Thyroid gland (tissue), 4 donors: ENCODE data around the gene CCDC38. TPM values are rescaled to one million over a fixed set of nuclear protein-coding genes. Genes with fewer than 3 reads are reported as not detected.

Source experiments
- DNase-seq, 2 donors: peaks; one replicate each; pipeline ENCODE4 v3.0.0-alpha.2; 2019
- H3K27ac ChIP-seq, 3 donors: fragments of 200-600 bp; sonication (generic); 1 replicate in 2 of 3; 2 replicates in 1 of 3; pipeline ENCODE4 v1.5.1; 2016 to 2019; ENCODE audit warnings: mild to moderate bottlenecking in 1 of 3, moderate library complexity in 1 of 3
- H3K27me3 ChIP-seq: fragments of 200-600 bp; sonication (generic); one replicate; pipeline ENCODE4 v1.5.1; 2019
- H3K36me3 ChIP-seq, 2 donors: fragments of 200-600 bp; sonication (generic); one replicate each; pipeline ENCODE4 v1.5.1; 2016 to 2019
- H3K4me1 ChIP-seq, 2 donors: fragments of 200-600 bp; sonication (generic); one replicate each; pipeline ENCODE4 v1.5.1; 2017 to 2019
- H3K4me3 ChIP-seq, 3 donors: fragments of 200-600 bp; sonication (generic); replicated peaks in 1 of 3; 1 replicate in 2 of 3; 2 replicates in 1 of 3; pipeline ENCODE4 v1.5.1; 2016; ENCODE audit warnings: mild to moderate bottlenecking in 1 of 3
- H3K9me3 ChIP-seq: fragments of 200-600 bp; sonication (generic); one replicate; pipeline ENCODE4 v1.5.1; 2017
- CTCF ChIP-seq, 6 experiments: fragments of 200-600 bp in 3 of 6; fragments of 450-650 bp in 3 of 6; sonication (generic) in 3 of 6; IDR thresholded peaks; one replicate each; pipeline ENCODE4 v1.5.1; 2016 to 2019; ENCODE audit warnings: antibody characterized with exemption in 6 of 6, mild to moderate bottlenecking in 2 of 6, inconsistent platforms in 1 of 6, moderate library complexity in 1 of 6
- POLR2A ChIP-seq, 2 donors: fragments of 450-650 bp; IDR thresholded peaks; one replicate each; pipeline ENCODE4 v1.6.1; 2017; ENCODE audit warnings: antibody characterized with exemption in 2 of 2, mild to moderate bottlenecking in 2 of 2, moderate library complexity in 1 of 2
- WGBS, 2 donors: methylation state at CpG; one replicate each; pipeline ENCODE4 v1.1.5; 2017; 5-methylcytosine and 5-hydroxymethylcytosine counted together
- intact Hi-C: fragments of 100-400 bp; cut with DNase I; formaldehyde crosslinking; loops from one replicate; pipeline ENCODE4 v1.15.1; 2023
- total RNA-seq, 4 donors: library from RNA; depleted of rRNA; stranded (reverse); fragments of >200 nt; gene quantifications; one replicate each; pipeline ENCODE4 v1.2.3, GENCODE V29; 2016

Gene CCDC38
- total RNA-seq, 4 donors from 2014 or later: 0.67 TPM; not detected in 3

- peak overlapping the region in 1 of 3 donors; percentile 7 for H3K27ac ChIP-seq
- no peak for DNase-seq
- 0% methylated on average over 1 of the region's 1 CpG for WGBS, 2 donors
- H3K4me3 ChIP-seq: no peak overlapping the region
- H3K36me3 ChIP-seq: no peaks in the 10 kb centered on the region
- no peaks in the 10 kb centered on the region for H3K27me3 ChIP-seq
- peaks cover 8% of the 10 kb centered on the region in 2 donors for H3K4me1 ChIP-seq
- no peaks in the 10 kb centered on the region for H3K9me3 ChIP-seq
- TF ChIP-seq POLR2A (IDR thresholded peaks at IDR 0.05): no peak
- peak in 1 of 6 experiments; percentile 20 for TF ChIP-seq CTCF (IDR thresholded peaks at IDR 0.05)
- intact Hi-C loops: no loop called here
Measured at GRCh38 chr12:95836630-95837239, 105.7 kb downstream of the CCDC38 start.

GRCh38 chr12:95836185-95836609 is 106.2 kb downstream of the CCDC38 start:
- Histone ChIP-seq H3K4me1 (peaks cover 8% of the 10 kb centered on the region in 2 donors), H3K27ac (peak overlapping the region in 1 of 3 donors; percentile 7), H3K4me3 (no peak overlapping the region), H3K36me3 (no peaks in the 10 kb centered on the region), H3K27me3 (no peaks in the 10 kb centered on the region), H3K9me3 (no peaks in the 10 kb centered on the region)
- intact Hi-C loops: no loop called here
- TF ChIP-seq CTCF (IDR thresholded peaks at IDR 0.05) (no peak), POLR2A (IDR thresholded peaks at IDR 0.05) (no peak)
- DNase-seq: no peak
- WGBS, 2 donors: 24 to 32% methylated on average over 3 of the region's 3 CpGs

GRCh38 chr12:95834572-95834971 is 107.8 kb downstream of the CCDC38 start:
- DNase-seq: no peak
- Histone ChIP-seq H3K4me3 (no peak overlapping the region), H3K4me1 (peaks cover 8% of the 10 kb centered on the region in 2 donors), H3K9me3 (no peaks in the 10 kb centered on the region), H3K27me3 (no peaks in the 10 kb centered on the region), H3K36me3 (no peaks in the 10 kb centered on the region), H3K27ac (no peak overlapping the region)
- TF ChIP-seq CTCF (IDR thresholded peaks at IDR 0.05) (no peak), POLR2A (IDR thresholded peaks at IDR 0.05) (no peak)
- WGBS, 2 donors: 72 to 89% methylated on average over 1 of the region's 1 CpG
- intact Hi-C loops: no loop called here

GRCh38 chr12:95830335-95831089 is 111.9 kb downstream of the CCDC38 start:
- no peak for DNase-seq
- Histone ChIP-seq H3K9me3 (no peaks in the 10 kb centered on the region), H3K4me1 (peaks cover 6 to 7% of the 10 kb centered on the region in 2 donors), H3K27me3 (no peaks in the 10 kb centered on the region), H3K36me3 (no peaks in the 10 kb centered on the region), H3K4me3 (no peak overlapping the region), H3K27ac (no peak overlapping the region)
- intact Hi-C loops: no loop called here
- WGBS, 2 donors: 82 to 86% methylated on average over 2 of the region's 2 CpGs
- TF ChIP-seq POLR2A (IDR thresholded peaks at IDR 0.05): no peak
- TF ChIP-seq CTCF (IDR thresholded peaks at IDR 0.05): no peak

- H3K9me3 ChIP-seq: no peaks in the 10 kb centered on the region
- peak overlapping the region in 1 of 3 donors; percentile 24 for H3K27ac ChIP-seq
- H3K36me3 ChIP-seq: no peaks in the 10 kb centered on the region
- DNase-seq: no peak
- H3K4me1 ChIP-seq: peaks cover 6 to 7% of the 10 kb centered on the region in 2 donors
- H3K27me3 ChIP-seq: no peaks in the 10 kb centered on the region
- no peak for TF ChIP-seq CTCF (IDR thresholded peaks at IDR 0.05)
- TF ChIP-seq POLR2A (IDR thresholded peaks at IDR 0.05): no peak
- no peak overlapping the region for H3K4me3 ChIP-seq
- intact Hi-C loops: no loop called here
Measured at GRCh38 chr12:95829395-95829794, 113.0 kb downstream of the CCDC38 start.
